Natural killer cell treated with Interleukin-12 subunit alpha and Interleukin-12 subunit beta and Interleukin-15 and Interleukin-18, amount 100 ng/mL, for 72 hours (primary cell): ENCODE data around the gene LIN7B. TPM values are rescaled to one million over a fixed set of nuclear protein-coding genes. Genes with fewer than 3 reads are reported as not detected.

Experiments used
- ATAC-seq, 2 donors: fragments of 150-1000 bp; cut with Tn5 transposase in 1 of 2; sonication (Bioruptor Pico), chemical (Tn5 transposase) in 1 of 2; 2 replicates each; pipeline ENCODE4 v1.10.0; 2021
- DNase-seq: peaks from one replicate; pipeline ENCODE4 v3.0.0; 2022; ENCODE audit warnings: low spot score
- H3K27ac Mint-ChIP-seq, 2 donors: 1 replicate in 1 of 2; 2 replicates in 1 of 2; pipeline ENCODE4 v1.8.0; 2022; ENCODE audit warnings: mixed read lengths in 2 of 2, mild to moderate bottlenecking in 1 of 2, moderate library complexity in 1 of 2
- H3K27me3 Mint-ChIP-seq, 2 donors: 1 replicate in 1 of 2; 2 replicates in 1 of 2; pipeline ENCODE4 v1.8.0; 2022; ENCODE audit warnings: mixed read lengths in 2 of 2
- H3K36me3 Mint-ChIP-seq: one replicate; pipeline ENCODE4 v1.8.0; 2022; ENCODE audit warnings: mixed read lengths
- H3K4me1 Mint-ChIP-seq, 2 donors: 1 replicate in 1 of 2; 2 replicates in 1 of 2; pipeline ENCODE4 v1.8.0; 2022; ENCODE audit warnings: low read depth in 2 of 2, mixed read lengths in 2 of 2, mild to moderate bottlenecking in 1 of 2
- H3K4me3 Mint-ChIP-seq: one replicate; pipeline ENCODE4 v1.8.0; 2022; ENCODE audit warnings: mixed read lengths
- H3K9me3 Mint-ChIP-seq: 2 replicates; pipeline ENCODE4 v1.8.0; 2022; ENCODE audit warnings: mixed read lengths
- total RNA-seq, 2 donors: library from RNA; stranded (reverse); gene quantifications; one replicate each; pipeline ENCODE4 v1.2.3, GENCODE V29; 2022

LIN7B gene
- total RNA-seq, 2 donors from 2014 or later = 6.0 to 6.1 TPM

- ATAC-seq = no peak
- no peaks in the 10 kb centered on the region for H3K27me3 Mint-ChIP-seq
- no peaks in the 10 kb centered on the region for H3K9me3 Mint-ChIP-seq
These were observed 29.8 kb upstream of the LIN7B start for GRCh38 chr19:49084206-49085019.

GRCh38 chr19:49085020-49085867 is 28.9 kb upstream of the LIN7B start, which contains the start of gene SNRNP70:
Gene SNRNP70, plus strand, starts transcription at chr19:49085451. Its CDS starts 964 bp downstream, at chr19:49086415.
- DNase-seq (peak; percentile 100), ATAC-seq (peak; percentile 97 to 98)
- no peaks in the 10 kb centered on the region for H3K9me3 Mint-ChIP-seq
- peak within 1 kb of the TSS; percentile 88 to 97 for H3K27ac Mint-ChIP-seq
- peak within 1 kb of the TSS; percentile 100 for H3K4me3 Mint-ChIP-seq
- H3K4me1 Mint-ChIP-seq = peaks cover 27% of the 10 kb centered on the region in 2 donors
- no peaks in the 10 kb centered on the region for H3K27me3 Mint-ChIP-seq
- peaks cover 17% of the 10 kb centered on the region for H3K36me3 Mint-ChIP-seq

More at GRCh38 chr19:49084206-49085019, 29.8 kb upstream of the LIN7B start:
- no peak for DNase-seq
- peaks cover 25% of the 10 kb centered on the region in 2 donors for H3K4me1 Mint-ChIP-seq
- H3K36me3 Mint-ChIP-seq = peaks cover 17% of the 10 kb centered on the region
- H3K4me3 Mint-ChIP-seq = peak overlapping the region; percentile 100
- H3K27ac Mint-ChIP-seq = peak overlapping the region; percentile 88 to 97

GRCh38 chr19:49085868-49086232 is 28.3 kb upstream of the LIN7B start:
- DNase-seq (no peak), ATAC-seq (no peak)
- Mint-ChIP-seq H3K4me1 (peaks cover 32 to 33% of the 10 kb centered on the region in 2 donors), H3K27ac (peak overlapping the region; percentile 88 to 97), H3K4me3 (peak overlapping the region; percentile 100), H3K9me3 (no peaks in the 10 kb centered on the region), H3K27me3 (no peaks in the 10 kb centered on the region), H3K36me3 (peaks cover 17% of the 10 kb centered on the region)

GRCh38 chr19:49086296-49086695 is 27.9 kb upstream of the LIN7B start:
- ATAC-seq = no peak
- no peak for DNase-seq
- peak overlapping the region; percentile 88 to 97 for H3K27ac Mint-ChIP-seq
- no peaks in the 10 kb centered on the region for H3K27me3 Mint-ChIP-seq
- peak overlapping the region; percentile 100 for H3K4me3 Mint-ChIP-seq
- H3K36me3 Mint-ChIP-seq = peaks cover 18% of the 10 kb centered on the region
- peaks cover 35 to 38% of the 10 kb centered on the region in 2 donors for H3K4me1 Mint-ChIP-seq
- H3K9me3 Mint-ChIP-seq = no peaks in the 10 kb centered on the region

GRCh38 chr19:49091391-49092038 is 22.7 kb upstream of the LIN7B start:
- Mint-ChIP-seq H3K9me3 (no peaks in the 10 kb centered on the region), H3K36me3 (peaks cover 21% of the 10 kb centered on the region), H3K27me3 (no peaks in the 10 kb centered on the region), H3K4me3 (peak overlapping the region; percentile 1), H3K27ac (no peak overlapping the region), H3K4me1 (peaks cover 28 to 30% of the 10 kb centered on the region in 2 donors)
- peak in 1 of 2 donors; percentile 56 for ATAC-seq
- no peak for DNase-seq

- ATAC-seq (no peak), DNase-seq (no peak)
- Mint-ChIP-seq H3K9me3 (no peaks in the 10 kb centered on the region), H3K4me1 (peaks cover 19 to 23% of the 10 kb centered on the region in 2 donors), H3K36me3 (peaks cover 14% of the 10 kb centered on the region), H3K27me3 (no peaks in the 10 kb centered on the region), H3K27ac (no peak overlapping the region), H3K4me3 (no peak overlapping the region)
These were observed 21.5 kb upstream of the LIN7B start for GRCh38 chr19:49092686-49093085.

- Mint-ChIP-seq H3K27ac (no peak overlapping the region), H3K27me3 (no peaks in the 10 kb centered on the region), H3K4me3 (no peak overlapping the region), H3K36me3 (peaks cover 21% of the 10 kb centered on the region), H3K4me1 (peaks cover 18 to 31% of the 10 kb centered on the region in 2 donors), H3K9me3 (no peaks in the 10 kb centered on the region)
- no peak for DNase-seq
- no peak for ATAC-seq
These were observed 19.4 kb upstream of the LIN7B start for GRCh38 chr19:49094505-49095482.

- Mint-ChIP-seq H3K9me3 (no peaks in the 10 kb centered on the region), H3K36me3 (peaks cover 19% of the 10 kb centered on the region), H3K4me3 (no peak overlapping the region), H3K27ac (no peak overlapping the region), H3K27me3 (no peaks in the 10 kb centered on the region), H3K4me1 (peaks cover 0 to 18% of the 10 kb centered on the region in 2 donors)
- ATAC-seq (peak; percentile 79 to 83), DNase-seq (peak; percentile 74)
These were observed 16.5 kb upstream of the LIN7B start for GRCh38 chr19:49097453-49098288.

- H3K9me3 Mint-ChIP-seq = no peaks in the 10 kb centered on the region
- ATAC-seq (no peak), DNase-seq (no peak)
- no peak overlapping the region for H3K27ac Mint-ChIP-seq
- H3K4me1 Mint-ChIP-seq = peaks cover 0 to 18% of the 10 kb centered on the region in 2 donors
- no peaks in the 10 kb centered on the region for H3K27me3 Mint-ChIP-seq
- H3K4me3 Mint-ChIP-seq = no peak overlapping the region
- peaks cover 19% of the 10 kb centered on the region for H3K36me3 Mint-ChIP-seq
These were observed 15.4 kb upstream of the LIN7B start for GRCh38 chr19:49098795-49099194.

GRCh38 chr19:49101160-49101559 is 13.0 kb upstream of the LIN7B start:
- Mint-ChIP-seq H3K27ac (no peak overlapping the region), H3K9me3 (no peaks in the 10 kb centered on the region), H3K4me3 (no peak overlapping the region)

GRCh38 chr19:49102303-49102702 is 11.9 kb upstream of the LIN7B start:
- H3K27ac Mint-ChIP-seq = no peak overlapping the region

More at GRCh38 chr19:49101160-49101559, 13.0 kb upstream of the LIN7B start:
- H3K4me1 Mint-ChIP-seq = peaks cover 5 to 19% of the 10 kb centered on the region in 2 donors
- DNase-seq = no peak
- ATAC-seq = no peak
- peaks cover 22% of the 10 kb centered on the region for H3K36me3 Mint-ChIP-seq
- no peaks in the 10 kb centered on the region for H3K27me3 Mint-ChIP-seq

More at GRCh38 chr19:49102303-49102702, 11.9 kb upstream of the LIN7B start:
- H3K9me3 Mint-ChIP-seq = no peaks in the 10 kb centered on the region
- H3K4me1 Mint-ChIP-seq = peaks cover 10 to 22% of the 10 kb centered on the region in 2 donors
- no peak overlapping the region for H3K4me3 Mint-ChIP-seq
- no peak for ATAC-seq
- H3K27me3 Mint-ChIP-seq = no peaks in the 10 kb centered on the region
- H3K36me3 Mint-ChIP-seq = peaks cover 30% of the 10 kb centered on the region
- no peak for DNase-seq
